Suprapubic skin (tissue), 3 donors: ENCODE measurements around the gene EYA2.

ENCODE experiments used
- CTCF ChIP-seq, 2 donors: fragments of 200-600 bp in 1 of 2; fragments of 450-650 bp in 1 of 2; sonication (generic) in 1 of 2; IDR thresholded peaks; one replicate each; pipeline ENCODE4 v1.5.1; 2016 to 2019; ENCODE audit warnings: antibody characterized with exemption in 2 of 2, mild to moderate bottlenecking in 1 of 2, moderate library complexity in 1 of 2
- EP300 ChIP-seq: sonication (generic); formaldehyde crosslinking; IDR thresholded peaks from one replicate; pipeline ENCODE4 v1.6.1; 2017; ENCODE audit warnings: antibody characterized with exemption
- POLR2A ChIP-seq, 2 donors: fragments of 450-650 bp; IDR thresholded peaks; one replicate each; pipeline ENCODE4 v1.6.1; 2017; ENCODE audit warnings: antibody characterized with exemption in 2 of 2, mild to moderate bottlenecking in 2 of 2, moderate library complexity in 2 of 2

DNA sequence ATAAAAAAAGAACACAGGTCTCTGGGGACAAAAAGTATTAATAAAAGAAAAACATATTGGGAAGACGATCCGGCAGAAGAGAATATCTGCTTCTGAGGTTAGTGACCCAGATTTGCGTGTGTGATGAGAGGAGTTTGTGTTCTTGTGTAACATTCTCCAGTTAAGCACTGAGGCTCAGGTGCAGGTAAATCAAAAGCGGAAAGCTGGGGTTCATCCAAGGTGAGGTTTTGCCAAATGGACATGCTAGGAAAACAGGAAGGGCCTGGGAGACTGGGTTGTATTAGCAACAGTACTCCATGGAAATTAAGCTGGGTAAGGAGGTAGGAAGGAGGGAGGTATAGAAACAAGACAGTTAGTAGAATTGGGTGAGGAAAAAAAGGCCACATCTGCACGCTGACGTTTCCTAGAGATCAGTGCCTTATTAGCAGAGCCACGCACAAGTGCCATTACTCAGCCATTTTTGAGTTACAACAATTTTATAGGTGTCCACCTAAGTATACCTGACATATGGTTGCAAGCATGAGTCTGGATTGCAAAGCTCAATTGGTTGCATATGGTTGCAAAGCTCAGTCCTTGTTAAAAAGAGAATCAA, 322.3 kb downstream of the EYA2 start:
- no peak for TF ChIP-seq EP300
- no peak for TF ChIP-seq CTCF (IDR thresholded peaks at IDR 0.05)
- no peak for TF ChIP-seq POLR2A (IDR thresholded peaks at IDR 0.05)
